Endothelial cell of umbilical vein (primary cell): ENCODE data around the gene FAM219B. TPM values are rescaled to one million over a fixed set of nuclear protein-coding genes. Genes with fewer than 3 reads are reported as not detected.

ENCODE experiments used
- BruUV-seq: library from RNA; stranded (reverse); fragments of 400-500 nt; replicated peaks from 2 replicates; lab custom pipeline; 2021; lab: Mats Ljungman, UMichigan
- CTCF ChIA-PET: fragments of 300-600, 350-600 bp; sonication (Branson Sonifier 250); formaldehyde crosslinking; loops from one replicate; lab custom pipeline; 2021; ENCODE audit warnings: antibody characterized with exemption, inconsistent platforms; lab: Charles Lee
- POLR2A ChIA-PET: fragments of 300-600, 350-600 bp; sonication (Branson Sonifier 250); formaldehyde crosslinking; loops from one replicate; lab custom pipeline; 2021; ENCODE audit warnings: antibody characterized with exemption, inconsistent platforms; lab: Charles Lee
- DNase-seq: peaks from one replicate; pipeline ENCODE4 v3.0.0-alpha.2; 2011; ENCODE audit warnings: low read depth, low spot score
- FAIRE-seq: peaks from 2 replicates; lab custom pipeline; 2011; peaks lifted over from hg19 to GRCh38; lab: Jason Lieb, UNC
- H2AFZ ChIP-seq: 2 replicates; pipeline ENCODE4 v1.6.0; 2012; ENCODE audit warnings: low read depth, low read length, control low read depth, inconsistent platforms
- H3K27ac ChIP-seq: 2 replicates; pipeline ENCODE4 v1.5.1; 2011; ENCODE audit warnings: low read depth, mild to moderate bottlenecking, control low read depth, low read length, moderate library complexity; ENCODE audit not compliant: insufficient read depth
- H3K27me3 ChIP-seq, 2 experiments: 2 replicates each; pipeline versions ENCODE4 v1.6.0 to v1.6.1; 2011; ENCODE audit warnings: low read length in 2 of 2, mixed read lengths in 1 of 2; ENCODE audit not compliant: control insufficient read depth in 2 of 2, insufficient read depth in 2 of 2
- H3K36me3 ChIP-seq, 2 experiments: 2 replicates in 1 of 2; 3 replicates in 1 of 2; pipeline ENCODE4 v1.5.1; 2011; ENCODE audit warnings: low read length in 2 of 2, mild to moderate bottlenecking in 1 of 2, moderate library complexity in 1 of 2; ENCODE audit not compliant: control insufficient read depth in 2 of 2, insufficient read depth in 2 of 2; ENCODE audit errors: extremely low read depth in 1 of 2
- H3K4me1 ChIP-seq: 3 replicates; pipeline ENCODE4 v1.5.1; 2011; ENCODE audit warnings: mild to moderate bottlenecking, low read length; ENCODE audit not compliant: control insufficient read depth, insufficient read depth; ENCODE audit errors: extremely low read depth
- H3K4me2 ChIP-seq: 2 replicates; pipeline ENCODE4 v1.6.1; 2011; ENCODE audit warnings: low read length, control low read depth, mixed read lengths; ENCODE audit not compliant: insufficient read depth
- H3K4me3 ChIP-seq, 3 experiments: fragments of 200-600 bp in 1 of 3; sonication (generic), shearing (Covaris generic) in 1 of 3; replicated peaks in 1 of 3; 2 replicates each; pipeline ENCODE4 v1.5.1; 2011 to 2016; ENCODE audit warnings: control low read depth in 3 of 3, low read length in 3 of 3, mild to moderate bottlenecking in 2 of 3, inconsistent platforms in 1 of 3, low read depth in 1 of 3, moderate library complexity in 1 of 3; ENCODE audit not compliant: insufficient read depth in 1 of 3
- H3K79me2 ChIP-seq: 2 replicates; pipeline ENCODE4 v1.6.0; 2012; ENCODE audit warnings: low read length, inconsistent platforms; ENCODE audit not compliant: control insufficient read depth, insufficient read depth
- H3K9ac ChIP-seq: replicated peaks from 2 replicates; pipeline ENCODE3; 2011; ENCODE audit warnings: low read length, control low read depth; ENCODE audit not compliant: insufficient read depth; ENCODE audit errors: extremely low read depth
- H3K9me1 ChIP-seq: replicated peaks from 3 replicates; pipeline ENCODE4 v1.6.0; 2011; ENCODE audit warnings: mild to moderate bottlenecking, low read length; ENCODE audit not compliant: control insufficient read depth, insufficient read depth; ENCODE audit errors: extremely low read depth
- H3K9me3 ChIP-seq: replicated peaks from 2 replicates; pipeline ENCODE4 v1.5.1; 2012; ENCODE audit warnings: low read length, inconsistent platforms; ENCODE audit not compliant: control insufficient read depth, insufficient read depth
- H4K20me1 ChIP-seq: replicated peaks from 2 replicates; pipeline ENCODE3; 2011; ENCODE audit warnings: mild to moderate bottlenecking, low read length; ENCODE audit not compliant: control insufficient read depth, insufficient read depth; ENCODE audit errors: extremely low read depth
- CTCF ChIP-seq, 2 donors: IDR thresholded peaks; 1 replicate in 1 of 2; 2 replicates in 1 of 2; pipeline ENCODE4 v1.5.1; 2011; ENCODE audit warnings: low read length in 2 of 2, mild to moderate bottlenecking in 2 of 2, moderate library complexity in 2 of 2, control low read depth in 1 of 2, inconsistent platforms in 1 of 2, low read depth in 1 of 2; ENCODE audit not compliant: insufficient read depth in 1 of 2; ENCODE audit errors: extremely low read depth in 1 of 2
- EZH2 ChIP-seq: IDR thresholded peaks from 2 replicates; pipeline ENCODE4 v1.6.1; 2012; ENCODE audit warnings: borderline replicate concordance, low read depth, mild to moderate bottlenecking, moderate library complexity, low read length, inconsistent platforms; ENCODE audit not compliant: severe bottlenecking
- GATA2 ChIP-seq: IDR thresholded peaks from 2 replicates; pipeline ENCODE4 v1.7.0; 2011; ENCODE audit warnings: low read depth, mild to moderate bottlenecking, moderate library complexity, mixed read lengths, low read length; ENCODE audit not compliant: insufficient read length, insufficient read depth
- JUN ChIP-seq: IDR thresholded peaks from 2 replicates; pipeline ENCODE4 v1.6.1; 2011; ENCODE audit warnings: borderline replicate concordance, low read depth; ENCODE audit not compliant: insufficient read length, insufficient read depth
- MAX ChIP-seq: IDR thresholded peaks from 2 replicates; pipeline ENCODE4 v1.6.1; 2011; ENCODE audit not compliant: insufficient read depth, insufficient read length
- MYC ChIP-seq: IDR thresholded peaks from one replicate; pipeline ENCODE4 v1.6.1; 2011; ENCODE audit warnings: mild to moderate bottlenecking, low read depth, low read length
- POLR2A ChIP-seq: IDR thresholded peaks from 2 replicates; pipeline ENCODE4 v1.6.1; 2012; ENCODE audit warnings: low read depth, mild to moderate bottlenecking, control low read depth, low read length
- POLR2AphosphoS5 ChIP-seq: IDR thresholded peaks from 2 replicates; pipeline ENCODE4 v1.6.1; 2012; ENCODE audit warnings: low read depth, mild to moderate bottlenecking, control low read depth, low read length, moderate library complexity; ENCODE audit not compliant: insufficient read depth
- dilution Hi-C: fragments of 300-500 bp; cut with MboI; formaldehyde crosslinking; loops from one replicate; pipeline ENCODE4 v1.15.0; 2019; ENCODE audit warnings: low sequenced_read_pairs; ENCODE audit not compliant: extremely low pct_ligation_motif_present
- intact Hi-C: fragments of 100-400 bp; cut with micrococcal nuclease; formaldehyde crosslinking; loops from one replicate; pipeline ENCODE4 v1.10.0; 2022
- polyA plus RNA-seq, 4 experiments: library from polyadenylated mRNA; depleted of rRNA in 3 of 4; stranded (reverse) in 3 of 4; unstranded in 1 of 4; fragments of >200 nt; gene quantifications; 2 replicates each; pipeline versions ENCODE4 v1.2.1 to v1.2.3, GENCODE V29; 2011 to 2012; ENCODE audit warnings: missing spikeins in 1 of 4
- total RNA-seq: library from RNA; stranded (reverse); gene quantifications from 2 replicates; pipeline ENCODE4 v1.2.3, GENCODE V29; 2021

The FAM219B gene
- total and polyA plus RNA-seq, 2 donors (not counting 3 experiments of a cell fraction or from before 2014, with no cell fraction given) = 57.7 to 73.0 TPM

GRCh38 chr15:74850393-74850792, 56.3 kb downstream of the FAM219B start:
- Histone ChIP-seq H2AFZ (no peak overlapping the region), H3K4me1 (no peaks in the 10 kb centered on the region), H3K9me3 (no peaks in the 10 kb centered on the region), H3K79me2 (no peaks in the 10 kb centered on the region), H4K20me1 (no peaks in the 10 kb centered on the region), H3K4me3 (no peak overlapping the region), H3K4me2 (no peak overlapping the region), H3K36me3 (peaks cover 11 to 60% of the 10 kb centered on the region in 2 experiments), H3K27me3 (no peaks in the 10 kb centered on the region), H3K9ac (no peak overlapping the region), H3K27ac (no peak overlapping the region), H3K9me1 (no peaks in the 10 kb centered on the region)
- ChIA-PET POLR2A (no interaction called here), CTCF (no interaction called here)
- FAIRE-seq = no peak
- no TSS peak for BruUV-seq
- dilution Hi-C loops (no loop called here), intact Hi-C loops (no loop called here)
- DNase-seq = no peak
- TF ChIP-seq EZH2 (no peak), GATA2 (no peak), MAX (no peak), MYC (no peak), POLR2AphosphoS5 (no peak), JUN (no peak), CTCF (IDR thresholded peaks at IDR 0.05; ENCODE audit: extremely low read depth in 1 of 2, insufficient read depth in 1 of 2, low read depth in 1 of 2, low read length in 2 of 2) (no peak), POLR2A (no peak)

Other genes with a start within 250 kb of the FAM219B start
- gene EDC3, start 210.8 kb downstream of the FAM219B start, total RNA-seq = 52.7 and 56.5 TPM in 2 replicates
- gene EDC3, start 210.8 kb downstream of the FAM219B start, polyA plus RNA-seq = 55.9 and 61.1 TPM in 2 replicates
- gene CYP1A1, start 181.3 kb downstream of the FAM219B start, total RNA-seq = 5.8 and 7.6 TPM in 2 replicates
- gene CYP1A1, start 181.3 kb downstream of the FAM219B start, polyA plus RNA-seq = 12.8 and 13.1 TPM in 2 replicates
- gene CYP1A2, start 158.0 kb downstream of the FAM219B start, total RNA-seq = not detected in 2 replicates
- not detected in 2 replicates for gene CYP1A2, start 158.0 kb downstream of the FAM219B start, polyA plus RNA-seq
- 89.1 and 104 TPM in 2 replicates for gene CSK, start 124.8 kb downstream of the FAM219B start, total RNA-seq
- 41.2 and 42.1 TPM in 2 replicates for gene CSK, start 124.8 kb downstream of the FAM219B start, polyA plus RNA-seq
- gene LMAN1L, start 94.0 kb downstream of the FAM219B start, total RNA-seq = not detected in 2 replicates
- gene LMAN1L, start 94.0 kb downstream of the FAM219B start, polyA plus RNA-seq = not detected in 2 replicates
- 0.16 TPM in 1 of 2 replicates, not detected in the other for gene CPLX3, start 80.2 kb downstream of the FAM219B start, total RNA-seq
- not detected in 2 replicates for gene CPLX3, start 80.2 kb downstream of the FAM219B start, polyA plus RNA-seq
- gene ULK3, start 63.7 kb downstream of the FAM219B start, total RNA-seq = 29.0 and 36.0 TPM in 2 replicates
- 48.6 and 60.3 TPM in 2 replicates for gene ULK3, start 63.7 kb downstream of the FAM219B start, polyA plus RNA-seq
- 61.1 and 67.3 TPM in 2 replicates for gene SCAMP2, start 33.5 kb downstream of the FAM219B start, total RNA-seq
- 250 and 256 TPM in 2 replicates for gene SCAMP2, start 33.5 kb downstream of the FAM219B start, polyA plus RNA-seq
- 27.7 and 36.3 TPM in 2 replicates for gene MPI, start 16.8 kb downstream of the FAM219B start, total RNA-seq
- 62.6 and 69.3 TPM in 2 replicates for gene MPI, start 16.8 kb downstream of the FAM219B start, polyA plus RNA-seq
- gene COX5A, start 31.2 kb upstream of the FAM219B start, total RNA-seq = 220 and 232 TPM in 2 replicates
- 102 and 134 TPM in 2 replicates for gene COX5A, start 31.2 kb upstream of the FAM219B start, polyA plus RNA-seq
- gene RPP25, start 49.9 kb upstream of the FAM219B start, total RNA-seq = 13.7 and 13.8 TPM in 2 replicates
- 10.1 and 13.1 TPM in 2 replicates for gene RPP25, start 49.9 kb upstream of the FAM219B start, polyA plus RNA-seq
- gene SCAMP5, start 88.7 kb upstream of the FAM219B start, total RNA-seq = 1.9 and 4.4 TPM in 2 replicates
- gene SCAMP5, start 88.7 kb upstream of the FAM219B start, polyA plus RNA-seq = 5.9 and 6.2 TPM in 2 replicates
- gene PPCDC, start 116.7 kb upstream of the FAM219B start, total RNA-seq = 14.5 and 16.8 TPM in 2 replicates
- 21.4 and 23.0 TPM in 2 replicates for gene PPCDC, start 116.7 kb upstream of the FAM219B start, polyA plus RNA-seq